Urothelium cell line (cell line): Measurements from ENCODE around the gene COL17A1.

Experiments used
- DNase-seq: peaks from one replicate; pipeline ENCODE4 v3.0.0; 2011; ENCODE audit warnings: low spot score, mixed read lengths
- FAIRE-seq: peaks from 2 replicates; lab custom pipeline; 2011; peaks lifted over from hg19 to GRCh38; lab: Jason Lieb, UNC

Gene COL17A1

GRCh38 chr10:104085801-104086400, at the start of gene COL17A1:
TSS of gene COL17A1 (minus strand) at chr10:104085880. CDS start at chr10:104080673, 5,207 bp downstream.
- peak; percentile 26 for DNase-seq
- peak; percentile 50 for FAIRE-seq

- no peak for DNase-seq
- no peak for FAIRE-seq
Observed at GRCh38 chr10:104130041-104130440, 44.4 kb upstream of the COL17A1 start.

- FAIRE-seq, result no peak
- no peak for DNase-seq
Observed at GRCh38 chr10:104128214-104128613, 42.5 kb upstream of the COL17A1 start.

- DNase-seq, result peak; percentile 25
Observed at GRCh38 chr10:104127411-104127810, 41.7 kb upstream of the COL17A1 start.

GRCh38 chr10:104123397-104123796, 37.7 kb upstream of the COL17A1 start:
- DNase-seq (no peak), FAIRE-seq (no peak)

More at GRCh38 chr10:104127411-104127810, 41.7 kb upstream of the COL17A1 start:
- FAIRE-seq, result no peak

GRCh38 chr10:104122225-104123107, 36.8 kb upstream of the COL17A1 start:
- DNase-seq (peak; percentile 13), FAIRE-seq (no peak)

GRCh38 chr10:104121485-104122224, 36.0 kb upstream of the COL17A1 start, which contains the start of gene SFR1:
TSS of gene SFR1 (plus strand) at chr10:104122171. CDS start at chr10:104122184, 13 bp downstream.
- DNase-seq (peak; percentile 97), FAIRE-seq (peak; percentile 99)

- FAIRE-seq, result peak; percentile 59
- DNase-seq, result peak; percentile 75
Observed at GRCh38 chr10:104120903-104121484, 35.3 kb upstream of the COL17A1 start.

GRCh38 chr10:104120512-104120902, 34.8 kb upstream of the COL17A1 start:
- FAIRE-seq, result no peak
- DNase-seq, result no peak

GRCh38 chr10:104119996-104120395, 34.3 kb upstream of the COL17A1 start:
- DNase-seq (no peak), FAIRE-seq (no peak)

GRCh38 chr10:104117839-104118323, 32.2 kb upstream of the COL17A1 start:
- FAIRE-seq (peak; percentile 58), DNase-seq (peak; percentile 64)

- DNase-seq, result no peak
- no peak for FAIRE-seq
Observed at GRCh38 chr10:104113376-104113956, 27.8 kb upstream of the COL17A1 start.

GRCh38 chr10:104109908-104110662, 24.4 kb upstream of the COL17A1 start:
- FAIRE-seq (peak; percentile 48), DNase-seq (peak; percentile 30)

GRCh38 chr10:104104926-104105325, 19.2 kb upstream of the COL17A1 start:
- DNase-seq (no peak), FAIRE-seq (no peak)

GRCh38 chr10:104104418-104104817, 18.7 kb upstream of the COL17A1 start:
- FAIRE-seq (no peak), DNase-seq (no peak)

- FAIRE-seq (no peak), DNase-seq (no peak)
Observed at GRCh38 chr10:104103956-104104355, 18.3 kb upstream of the COL17A1 start.

GRCh38 chr10:104101902-104102301, 16.2 kb upstream of the COL17A1 start:
- no peak for DNase-seq
- FAIRE-seq, result no peak

- no peak for DNase-seq
- FAIRE-seq, result no peak
Observed at GRCh38 chr10:104100795-104101194, 15.1 kb upstream of the COL17A1 start.

- no peak for FAIRE-seq
Observed at GRCh38 chr10:104099941-104100340, 14.3 kb upstream of the COL17A1 start.

GRCh38 chr10:104099269-104099668, 13.6 kb upstream of the COL17A1 start:
- FAIRE-seq (no peak), DNase-seq (no peak)

More at GRCh38 chr10:104099941-104100340, 14.3 kb upstream of the COL17A1 start:
- DNase-seq, result no peak
